Progenitor cell of endocrine pancreas (in vitro differentiated cells): Measurements from ENCODE around the gene RAB14. TPM values are rescaled to one million over a fixed set of nuclear protein-coding genes. Genes with fewer than 3 reads are reported as not detected.

Experiments used
- DNase-seq: peaks from one replicate; pipeline ENCODE4 v3.0.0; 2021; ENCODE audit warnings: low spot score; ENCODE audit not compliant: unreplicated experiment
- H3K27ac Mint-ChIP-seq: 2 replicates; pipeline ENCODE4 v1.8.0; 2021; ENCODE audit warnings: mild to moderate bottlenecking, moderate library complexity, mixed read lengths
- H3K27me3 Mint-ChIP-seq: 2 replicates; pipeline ENCODE4 v1.8.0; 2021; ENCODE audit warnings: mixed read lengths
- H3K36me3 Mint-ChIP-seq: 2 replicates; pipeline ENCODE4 v1.8.0; 2022; ENCODE audit warnings: mixed read lengths; ENCODE audit not compliant: insufficient read depth
- H3K4me1 Mint-ChIP-seq: 2 replicates; pipeline ENCODE4 v1.8.0; 2021; ENCODE audit warnings: low read depth, mixed read lengths
- H3K4me3 Mint-ChIP-seq: 2 replicates; pipeline ENCODE4 v1.8.0; 2021; ENCODE audit warnings: low read depth, mild to moderate bottlenecking, moderate library complexity, mixed read lengths
- H3K9me3 Mint-ChIP-seq: 2 replicates; pipeline ENCODE4 v1.8.0; 2021; ENCODE audit warnings: low read depth, mixed read lengths
- CTCF ChIP-seq: fragments of 200-600 bp; sonication (generic); IDR thresholded peaks from one replicate; pipeline ENCODE4 v1.5.0; 2021; ENCODE audit warnings: antibody characterized with exemption, mild to moderate bottlenecking; ENCODE audit not compliant: unreplicated experiment
- total RNA-seq: library from RNA; stranded (reverse); gene quantifications from 2 replicates; pipeline ENCODE4 v1.2.1, GENCODE V29; 2021

RAB14 gene
- total RNA-seq, 1 donor from 2014 or later, result 53.7 TPM

- TF ChIP-seq CTCF, result no peak
- Mint-ChIP-seq H3K4me1 (peaks cover 14% of the 10 kb centered on the region), H3K9me3 (no peaks in the 10 kb centered on the region), H3K36me3 (no peaks in the 10 kb centered on the region), H3K4me3 (no peak overlapping the region), H3K27ac (no peak overlapping the region), H3K27me3 (peaks cover 5% of the 10 kb centered on the region)
- DNase-seq, result no peak
Measured at GRCh38 chr9:121204121-121204520, 2.5 kb upstream of the RAB14 start.

GRCh38 chr9:121201045-121201737 is 478 bp downstream of the RAB14 start:
- H3K27me3 Mint-ChIP-seq, result peaks cover 5% of the 10 kb centered on the region
- H3K27ac Mint-ChIP-seq, result peak overlapping the region; percentile 96

GRCh38 chr9:121200356-121200755 is 1.3 kb downstream of the RAB14 start:
- Mint-ChIP-seq H3K36me3 (no peaks in the 10 kb centered on the region), H3K9me3 (no peaks in the 10 kb centered on the region), H3K4me1 (peaks cover 43% of the 10 kb centered on the region), H3K27ac (peak overlapping the region; percentile 94), H3K4me3 (peak overlapping the region; percentile 92), H3K27me3 (peaks cover 5% of the 10 kb centered on the region)
- DNase-seq, result no peak
- TF ChIP-seq CTCF, result no peak

More at GRCh38 chr9:121201045-121201737, 478 bp downstream of the RAB14 start:
- peak; percentile 31 for DNase-seq
- peaks cover 36% of the 10 kb centered on the region for H3K4me1 Mint-ChIP-seq
- H3K36me3 Mint-ChIP-seq, result no peaks in the 10 kb centered on the region
- no peaks in the 10 kb centered on the region for H3K9me3 Mint-ChIP-seq
- TF ChIP-seq CTCF, result no peak
- peak overlapping the region; percentile 92 for H3K4me3 Mint-ChIP-seq

GRCh38 chr9:121199921-121200320 is 1.7 kb downstream of the RAB14 start:
- peaks cover 2% of the 10 kb centered on the region for H3K27me3 Mint-ChIP-seq
- peaks cover 47% of the 10 kb centered on the region for H3K4me1 Mint-ChIP-seq

GRCh38 chr9:121198512-121199042 is 3.1 kb downstream of the RAB14 start:
- H3K4me1 Mint-ChIP-seq, result peaks cover 54% of the 10 kb centered on the region
- H3K27ac Mint-ChIP-seq, result no peak overlapping the region
- H3K9me3 Mint-ChIP-seq, result no peaks in the 10 kb centered on the region
- no peak for DNase-seq
- H3K4me3 Mint-ChIP-seq, result no peak overlapping the region
- H3K36me3 Mint-ChIP-seq, result no peaks in the 10 kb centered on the region
- TF ChIP-seq CTCF, result no peak
- H3K27me3 Mint-ChIP-seq, result no peaks in the 10 kb centered on the region

More at GRCh38 chr9:121199921-121200320, 1.7 kb downstream of the RAB14 start:
- Mint-ChIP-seq H3K9me3 (no peaks in the 10 kb centered on the region), H3K36me3 (no peaks in the 10 kb centered on the region), H3K27ac (peak overlapping the region; percentile 10), H3K4me3 (peak overlapping the region; percentile 92)
- no peak for DNase-seq
- TF ChIP-seq CTCF, result no peak
